Thyroid gland (tissue), 4 donors: Measurements from ENCODE around the gene SLC6A14. TPM values are rescaled to one million over a fixed set of nuclear protein-coding genes. Genes with fewer than 3 reads are reported as not detected.
A peak's percentile ranks its signal among the peaks of the same experiment; 100 is the strongest.

Experiments
- DNase-seq, 2 donors: peaks; one replicate each; pipeline ENCODE4 v3.0.0-alpha.2; 2019
- H3K27ac ChIP-seq, 3 donors: fragments of 200-600 bp; sonication (generic); 1 replicate in 2 of 3; 2 replicates in 1 of 3; pipeline ENCODE4 v1.5.1; 2016 to 2019; ENCODE audit warnings: mild to moderate bottlenecking in 1 of 3, moderate library complexity in 1 of 3
- H3K27me3 ChIP-seq: fragments of 200-600 bp; sonication (generic); one replicate; pipeline ENCODE4 v1.5.1; 2019
- H3K36me3 ChIP-seq, 2 donors: fragments of 200-600 bp; sonication (generic); one replicate each; pipeline ENCODE4 v1.5.1; 2016 to 2019
- H3K4me1 ChIP-seq, 2 donors: fragments of 200-600 bp; sonication (generic); one replicate each; pipeline ENCODE4 v1.5.1; 2017 to 2019
- H3K4me3 ChIP-seq, 3 donors: fragments of 200-600 bp; sonication (generic); replicated peaks in 1 of 3; 1 replicate in 2 of 3; 2 replicates in 1 of 3; pipeline ENCODE4 v1.5.1; 2016; ENCODE audit warnings: mild to moderate bottlenecking in 1 of 3
- H3K9me3 ChIP-seq: fragments of 200-600 bp; sonication (generic); one replicate; pipeline ENCODE4 v1.5.1; 2017
- POLR2A ChIP-seq, 2 donors: fragments of 450-650 bp; IDR thresholded peaks; one replicate each; pipeline ENCODE4 v1.6.1; 2017; ENCODE audit warnings: antibody characterized with exemption in 2 of 2, mild to moderate bottlenecking in 2 of 2, moderate library complexity in 1 of 2
- WGBS, 2 donors: methylation state at CpG; one replicate each; pipeline ENCODE4 v1.1.5; 2017; 5-methylcytosine and 5-hydroxymethylcytosine counted together
- intact Hi-C: fragments of 100-400 bp; cut with DNase I; formaldehyde crosslinking; loops from one replicate; pipeline ENCODE4 v1.15.1; 2023
- small RNA-seq: library from RNA; depleted of rRNA; stranded (forward); fragments of <200 nt; gene quantifications from one replicate; pipeline ENCODE3, GENCODE V24; 2016
- total RNA-seq, 4 donors: library from RNA; depleted of rRNA; stranded (reverse); fragments of >200 nt; gene quantifications; one replicate each; pipeline ENCODE4 v1.2.3, GENCODE V29; 2016
- TF ChIP-seq, protein P1 (sequence below), 6 experiments: fragments of 200-600 bp in 3 of 6; fragments of 450-650 bp in 3 of 6; sonication (generic) in 3 of 6; IDR thresholded peaks; one replicate each; pipeline ENCODE4 v1.5.1; 2016 to 2019; ENCODE audit warnings: antibody characterized with exemption in 6 of 6, mild to moderate bottlenecking in 2 of 6, inconsistent platforms in 1 of 6, moderate library complexity in 1 of 6

The SLC6A14 gene
- total RNA-seq, 4 donors from 2014 or later, result 0.33 TPM; not detected in 3

DNA sequence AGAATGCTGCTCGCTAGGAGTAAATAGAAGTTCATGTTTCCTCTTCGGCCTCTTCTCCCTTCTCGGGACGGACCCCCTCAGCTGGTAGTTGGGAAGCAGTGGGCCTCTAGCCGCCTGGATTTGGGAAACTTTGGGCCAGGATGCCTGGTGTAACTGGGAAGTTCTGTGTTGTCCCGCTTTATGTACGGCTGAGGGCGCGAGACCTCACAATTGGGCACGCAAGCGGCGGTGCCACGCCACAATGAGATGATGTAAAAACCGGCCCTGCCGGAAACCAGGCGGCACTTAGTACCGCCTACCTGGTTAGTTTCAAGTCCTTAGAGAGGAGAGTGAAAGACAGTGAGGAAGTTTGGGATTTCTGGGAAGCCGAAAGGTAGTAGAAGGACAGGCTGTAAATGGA, 26.4 kb downstream of the SLC6A14 start, which contains the start of gene CT83:
CT83 (minus strand) TSS at position 155 of the 400 bp plus-strand sequence; CDS start at position 35, 120 bp downstream.
- Histone ChIP-seq H3K4me3 (no peak within 1 kb of the TSS), H3K36me3 (no peaks in the 10 kb centered on the region), H3K4me1 (no peaks in the 10 kb centered on the region), H3K9me3 (no peaks in the 10 kb centered on the region), H3K27me3 (no peaks in the 10 kb centered on the region), H3K27ac (no peak within 1 kb of the TSS)
- intact Hi-C loops, result no loop called here
- TF ChIP-seq, protein P1, sequence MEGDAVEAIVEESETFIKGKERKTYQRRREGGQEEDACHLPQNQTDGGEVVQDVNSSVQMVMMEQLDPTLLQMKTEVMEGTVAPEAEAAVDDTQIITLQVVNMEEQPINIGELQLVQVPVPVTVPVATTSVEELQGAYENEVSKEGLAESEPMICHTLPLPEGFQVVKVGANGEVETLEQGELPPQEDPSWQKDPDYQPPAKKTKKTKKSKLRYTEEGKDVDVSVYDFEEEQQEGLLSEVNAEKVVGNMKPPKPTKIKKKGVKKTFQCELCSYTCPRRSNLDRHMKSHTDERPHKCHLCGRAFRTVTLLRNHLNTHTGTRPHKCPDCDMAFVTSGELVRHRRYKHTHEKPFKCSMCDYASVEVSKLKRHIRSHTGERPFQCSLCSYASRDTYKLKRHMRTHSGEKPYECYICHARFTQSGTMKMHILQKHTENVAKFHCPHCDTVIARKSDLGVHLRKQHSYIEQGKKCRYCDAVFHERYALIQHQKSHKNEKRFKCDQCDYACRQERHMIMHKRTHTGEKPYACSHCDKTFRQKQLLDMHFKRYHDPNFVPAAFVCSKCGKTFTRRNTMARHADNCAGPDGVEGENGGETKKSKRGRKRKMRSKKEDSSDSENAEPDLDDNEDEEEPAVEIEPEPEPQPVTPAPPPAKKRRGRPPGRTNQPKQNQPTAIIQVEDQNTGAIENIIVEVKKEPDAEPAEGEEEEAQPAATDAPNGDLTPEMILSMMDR (IDR thresholded peaks at IDR 0.05), result no peak
- no peak for TF ChIP-seq POLR2A (IDR thresholded peaks at IDR 0.05)
- 96% methylated on average over 10 to 18 of the region's 18 CpGs for WGBS, 2 donors
- no peak for DNase-seq

DNA sequence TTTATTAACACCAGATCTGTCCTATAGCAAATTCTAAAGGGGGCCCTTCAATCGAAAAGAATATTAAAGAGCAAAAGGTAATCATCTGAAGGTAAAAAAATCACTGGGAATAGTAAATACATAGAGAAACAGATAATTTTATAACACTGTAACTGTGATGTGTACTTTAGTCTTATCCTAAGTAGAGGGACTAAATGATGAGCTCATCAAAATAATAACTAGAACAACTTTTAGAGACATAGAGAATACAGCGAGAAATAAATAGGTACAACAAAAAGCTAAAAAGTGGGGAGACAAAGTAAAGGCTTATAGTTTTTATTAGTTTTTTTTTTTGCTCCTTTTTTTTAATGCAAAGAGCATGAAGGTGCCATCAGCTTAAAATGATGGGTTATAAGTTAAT, 43.7 kb downstream of the SLC6A14 start:
- Histone ChIP-seq H3K27me3 (no peaks in the 10 kb centered on the region), H3K27ac (no peak overlapping the region), H3K36me3 (no peaks in the 10 kb centered on the region), H3K4me1 (no peaks in the 10 kb centered on the region), H3K4me3 (no peak overlapping the region), H3K9me3 (no peaks in the 10 kb centered on the region)
- intact Hi-C loops, result no loop called here
- 93 to 95% methylated on average over 2 of the region's 2 CpGs for WGBS, 2 donors
- DNase-seq, result no peak
- no peak for TF ChIP-seq POLR2A (IDR thresholded peaks at IDR 0.05)
- TF ChIP-seq, protein P1 (IDR thresholded peaks at IDR 0.05), result no peak

DNA sequence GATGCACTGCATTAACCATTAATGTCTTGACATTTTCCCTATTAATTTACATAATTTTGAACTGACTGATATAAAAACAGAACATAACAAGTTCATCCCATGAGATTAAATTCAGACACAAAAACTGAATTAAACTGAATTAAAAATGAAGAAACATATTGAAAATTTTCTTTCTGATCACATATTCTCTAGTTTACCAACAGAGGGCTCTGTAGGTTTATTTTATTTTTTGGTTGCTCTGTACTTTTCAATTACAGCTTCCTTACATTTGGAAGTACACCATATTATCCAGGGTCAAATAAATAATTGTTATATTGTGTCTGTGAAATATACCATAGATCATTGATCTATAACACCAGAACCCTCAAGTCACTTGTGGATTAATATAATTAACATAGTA, 53.7 kb downstream of the SLC6A14 start:
- intact Hi-C loops, result no loop called here
- no peaks in the 10 kb centered on the region for H3K9me3 ChIP-seq
- H3K27me3 ChIP-seq, result no peaks in the 10 kb centered on the region
- H3K4me1 ChIP-seq, result no peaks in the 10 kb centered on the region
- no peaks in the 10 kb centered on the region for H3K36me3 ChIP-seq
- H3K4me3 ChIP-seq, result no peak overlapping the region
- no peak overlapping the region for H3K27ac ChIP-seq
- TF ChIP-seq, protein P1 (IDR thresholded peaks at IDR 0.05), result peak in 2 of 6 experiments; percentile 25 to 32
- no peak for TF ChIP-seq POLR2A (IDR thresholded peaks at IDR 0.05)
- no peak for DNase-seq

DNA sequence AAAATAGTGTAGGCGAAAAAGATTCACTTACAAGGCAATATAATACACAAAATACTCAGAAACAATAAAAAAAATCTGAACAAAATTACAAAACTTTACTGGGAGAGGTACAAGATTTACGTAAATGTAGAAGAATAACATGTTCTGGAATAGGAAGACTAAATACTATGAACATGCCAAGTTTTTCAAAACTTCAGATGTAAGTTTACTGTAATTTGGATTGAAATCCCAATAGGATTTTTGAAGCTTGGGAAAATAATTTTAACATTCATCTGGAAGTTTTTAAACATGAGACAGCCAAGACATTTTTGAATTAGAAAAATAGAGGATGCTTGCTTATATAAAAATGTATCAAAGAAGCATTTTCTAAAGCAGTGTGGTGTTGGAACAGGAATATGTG, 56.9 kb downstream of the SLC6A14 start:
- WGBS, 2 donors, result 81 to 88% methylated on average over 2 of the region's 2 CpGs
- H3K4me3 ChIP-seq, result no peak overlapping the region
- H3K4me1 ChIP-seq, result no peaks in the 10 kb centered on the region
- H3K9me3 ChIP-seq, result no peaks in the 10 kb centered on the region
- no peak for DNase-seq
- H3K27ac ChIP-seq, result no peak overlapping the region
- TF ChIP-seq POLR2A (IDR thresholded peaks at IDR 0.05), result no peak
- TF ChIP-seq, protein P1 (IDR thresholded peaks at IDR 0.05), result no peak
- no peaks in the 10 kb centered on the region for H3K27me3 ChIP-seq
- no peaks in the 10 kb centered on the region for H3K36me3 ChIP-seq
- intact Hi-C loops, result no loop called here

DNA sequence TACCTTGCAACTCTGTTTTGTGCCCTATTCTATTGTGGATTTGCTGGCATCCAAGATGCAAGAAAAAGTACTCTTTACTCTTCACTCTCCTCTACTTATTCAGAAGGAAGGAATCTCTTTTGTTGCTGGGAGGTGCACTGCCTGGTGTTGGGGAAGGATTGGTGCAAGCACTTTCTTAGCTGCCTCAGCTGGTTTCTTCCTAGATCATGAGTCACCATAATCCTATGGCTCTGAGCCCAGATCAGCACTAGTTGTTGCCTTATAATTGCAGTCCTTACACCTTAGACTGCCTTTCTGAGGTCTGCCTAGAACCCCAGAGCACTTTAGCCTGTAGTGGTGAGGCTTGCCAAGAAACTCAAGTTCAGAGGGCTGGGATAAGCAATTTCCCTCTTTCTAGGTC, 63.4 kb downstream of the SLC6A14 start:
- DNase-seq, result no peak
- TF ChIP-seq, protein P1 (IDR thresholded peaks at IDR 0.05), result no peak
- TF ChIP-seq POLR2A (IDR thresholded peaks at IDR 0.05), result no peak
- intact Hi-C loops, result no loop called here
- no peaks in the 10 kb centered on the region for H3K9me3 ChIP-seq
- H3K4me3 ChIP-seq, result no peak overlapping the region
- no peak overlapping the region for H3K27ac ChIP-seq
- no peaks in the 10 kb centered on the region for H3K27me3 ChIP-seq
- H3K4me1 ChIP-seq, result no peaks in the 10 kb centered on the region
- H3K36me3 ChIP-seq, result no peaks in the 10 kb centered on the region

Small RNAs within 50 kb of the gene (small RNA-seq; reads per million reads assigned to genes)
- gene RNU6-154P, result not detected

Other genes with a start within 250 kb of the SLC6A14 start
- gene CT83, start 26.4 kb downstream of the SLC6A14 start, total RNA-seq, result not detected